HepG2 (cell line): ENCODE data around the gene ZNF608. TPM values are rescaled to one million over a fixed set of nuclear protein-coding genes. Genes with fewer than 3 reads are reported as not detected.
A peak's percentile ranks its signal among the peaks of the same experiment; 100 is the strongest.

Source experiments
- ATAC-seq: fragments of 200-7000 bp; cut with Tn5 transposase; 3 replicates; pipeline ENCODE4 v1.9.1; 2020; ENCODE audit warnings: mild to moderate bottlenecking, moderate library complexity
- BruUV-seq: library from RNA; stranded (reverse); fragments of 400-500 nt; replicated peaks from 2 replicates; lab custom pipeline; 2021; lab: Mats Ljungman, UMichigan
- CTCF ChIA-PET: fragments of 300-600 bp; formaldehyde crosslinking; extraction: SDS; loops from one replicate; lab custom pipeline; 2021; ENCODE audit warnings: low total read pairs, inconsistent platforms, low intra/inter-chr PET ratio; lab: Yijun Ruan, JAX
- POLR2A ChIA-PET: fragments of 350-600 bp; sonication (Branson Sonifier 250); formaldehyde crosslinking; loops from one replicate; lab custom pipeline; 2020; ENCODE audit warnings: antibody characterized with exemption, inconsistent platforms; lab: Yijun Ruan, JAX
- DNase-seq: peaks from one replicate; pipeline ENCODE4 v3.0.0-alpha.2; 2015; ENCODE audit warnings: low spot score
- FAIRE-seq: peaks from 3 replicates; lab custom pipeline; 2011; peaks lifted over from hg19 to GRCh38; lab: Jason Lieb, UNC
- H2AFZ ChIP-seq: one replicate; pipeline ENCODE4 v1.6.1; 2011; ENCODE audit warnings: low read length, inconsistent platforms
- H3K27ac ChIP-seq: fragments of 300-600 bp; 3 replicates; pipeline ENCODE4 v1.8.0; 2011; ENCODE audit warnings: mixed run types, mild to moderate bottlenecking, mixed read lengths, low read length, inconsistent platforms; ENCODE audit not compliant: insufficient read depth; ENCODE audit errors: extremely low read length
- H3K27me3 ChIP-seq, 2 experiments: fragments of 200-600 bp in 1 of 2; 2 replicates in 1 of 2; 3 replicates in 1 of 2; pipeline versions ENCODE4 v1.6.0 to v1.8.0; 2011; ENCODE audit warnings: low read length in 2 of 2, mild to moderate bottlenecking in 2 of 2, moderate library complexity in 2 of 2, inconsistent platforms in 1 of 2; ENCODE audit not compliant: insufficient read depth in 2 of 2, control insufficient read depth in 1 of 2
- H3K36me3 ChIP-seq, 2 experiments: fragments of 200-600 bp in 1 of 2; replicated peaks in 1 of 2; 2 replicates in 1 of 2; 3 replicates in 1 of 2; pipeline versions ENCODE4 v1.5.1 to v1.8.0; 2011; ENCODE audit warnings: low read length in 2 of 2, inconsistent platforms in 1 of 2; ENCODE audit not compliant: insufficient read depth in 2 of 2, control insufficient read depth in 1 of 2
- H3K4me1 ChIP-seq: 2 replicates; pipeline ENCODE4 v1.5.1; 2012; ENCODE audit warnings: low read length, inconsistent platforms; ENCODE audit not compliant: insufficient read depth
- H3K4me2 ChIP-seq: 2 replicates; pipeline ENCODE4 v1.6.0; 2011; ENCODE audit warnings: low read depth, low read length, inconsistent platforms
- H3K4me3 ChIP-seq, 3 experiments: fragments of 200-600 bp in 1 of 3; sonication (generic), shearing (Covaris generic) in 1 of 3; replicated peaks in 1 of 3; 2 replicates each; pipeline ENCODE4 v1.5.1; 2011 to 2016; ENCODE audit warnings: low read length in 3 of 3, inconsistent platforms in 2 of 3, low read depth in 2 of 3, mild to moderate bottlenecking in 2 of 3, control low read depth in 1 of 3, mixed read lengths in 1 of 3; ENCODE audit not compliant: insufficient read depth in 1 of 3
- H3K79me2 ChIP-seq: one replicate; pipeline ENCODE4 v1.6.1; 2011; ENCODE audit warnings: low read length, inconsistent platforms; ENCODE audit not compliant: insufficient read depth
- H3K9ac ChIP-seq: 2 replicates; pipeline ENCODE4 v1.6.0; 2011; ENCODE audit warnings: mild to moderate bottlenecking, low read depth, low read length, inconsistent platforms; ENCODE audit not compliant: insufficient read depth
- H3K9me3 ChIP-seq: 2 replicates; pipeline ENCODE4 v1.5.1; 2012; ENCODE audit warnings: mild to moderate bottlenecking, low read length
- H4K20me1 ChIP-seq: 2 replicates; pipeline ENCODE4 v1.6.0; 2011; ENCODE audit warnings: inconsistent platforms, mild to moderate bottlenecking, low read length, moderate library complexity; ENCODE audit not compliant: insufficient read depth
- GTF2F1 ChIP-seq: fragments of 150-350 bp; IDR thresholded peaks from 2 replicates; pipeline ENCODE4 v1.6.1; 2014; ENCODE audit warnings: low read length
- MAFF ChIP-seq: IDR thresholded peaks from 2 replicates; pipeline ENCODE4 v1.6.1; 2011; ENCODE audit warnings: low read depth, low read length, improper control_type of control experiment
- ONECUT2 ChIP-seq: sonication (generic); formaldehyde crosslinking; IDR thresholded peaks from 2 replicates; pipeline ENCODE4 v1.4.0; 2020; ENCODE audit warnings: missing genetic modification reagents
- ZFP37 ChIP-seq: sonication (generic); formaldehyde crosslinking; IDR thresholded peaks from 2 replicates; pipeline ENCODE4 v1.4.0; 2020; ENCODE audit warnings: missing genetic modification reagents, borderline replicate concordance
- ZNF639 ChIP-seq: conservative IDR thresholded peaks from 2 replicates; pipeline ENCODE4 v1.6.1; 2018; ENCODE audit warnings: missing genetic modification reagents
- WGBS: methylation state at CpG from one replicate; pipeline ENCODE4 v1.1.6; 2017; ENCODE audit warnings: low lambda C conversion rate; 5-methylcytosine and 5-hydroxymethylcytosine counted together
- in situ Hi-C: cut with HindIII; loops from 2 replicates; pipeline ENCODE4 v1.10.0; 2017; ENCODE audit warnings: low pct_unique_long_range_greater_than_20kb; ENCODE audit not compliant: extremely low pct_ligation_motif_present
- intact Hi-C: fragments of 100-400 bp; cut with micrococcal nuclease; formaldehyde crosslinking; loops from one replicate; pipeline ENCODE4 v1.10.0; 2022; ENCODE audit not compliant: unreplicated experiment
- polyA plus RNA-seq, 8 experiments: library from polyadenylated mRNA; depleted of rRNA in 3 of 8; stranded (reverse) in 7 of 8; unstranded in 1 of 8; fragments of >200 nt; fragmentation: Illumina TruSeq in 4 of 8; extraction: Trizol in 4 of 8; gene quantifications; 2 replicates each; pipeline versions ENCODE4 v1.2.1 to v1.2.3, GENCODE V29; 2011 to 2016; ENCODE audit warnings: low read depth in 4 of 8, missing spikeins in 1 of 8, mixed read lengths in 1 of 8; ENCODE audit not compliant: insufficient read depth in 1 of 8
- total RNA-seq, 5 experiments: library from RNA; depleted of rRNA; stranded (reverse); fragments of >200 nt; fragmentation: Illumina TruSeq; extraction: Trizol; gene quantifications; 2 replicates each; pipeline ENCODE4 v1.2.3, GENCODE V29; 2016; ENCODE audit warnings: low read depth in 1 of 5
- TF ChIP-seq, protein P1 (sequence below): sonication (generic); formaldehyde crosslinking; IDR thresholded peaks from 2 replicates; pipeline ENCODE4 v1.4.0; 2020; ENCODE audit warnings: mild to moderate bottlenecking, missing genetic modification reagents
- TF ChIP-seq, protein P2 (sequence below): sonication (generic); formaldehyde crosslinking; IDR thresholded peaks from 2 replicates; pipeline ENCODE4 v1.8.0; 2022; ENCODE audit warnings: mild to moderate bottlenecking, missing genetic modification reagents, moderate library complexity

Gene ZNF608
- total and polyA plus RNA-seq, 2 of the 13 experiments (the other 11 are each of a cell fraction or from before 2014, with no cell fraction given): 0.66 to 0.91 TPM

- Histone ChIP-seq H3K4me1 (peaks cover 60% of the 10 kb centered on the region), H3K27ac (no peak overlapping the region), H3K4me3 (no peak overlapping the region), H3K36me3 (no peaks in the 10 kb centered on the region), H3K9me3 (no peaks in the 10 kb centered on the region), H3K9ac (no peak overlapping the region), H2AFZ (no peak overlapping the region), H3K27me3 (no peaks in the 10 kb centered on the region; a peak in 1 of 5 replicates), H3K4me2 (no peak overlapping the region), H4K20me1 (no peaks in the 10 kb centered on the region), H3K79me2 (no peaks in the 10 kb centered on the region)
- 0 out of 3 replicates have a peak, but pooled peaks have one; percentile 32 for ATAC-seq
- DNase-seq: no peak
- no peak for FAIRE-seq
- 49% methylated on average over 9 of the region's 9 CpGs for WGBS
- ChIA-PET CTCF (no interaction called here), POLR2A (interaction anchor here (2.7 kb wide), 1 partner anchor 10 kb away, joined by 7 read pairs; no protein-coding TSS in a partner anchor)
- intact Hi-C loops (no loop called here), in situ Hi-C loops (no loop called here)
- BruUV-seq: no TSS peak
- TF ChIP-seq GTF2F1 (no peak), ZFP37 (no peak), ONECUT2 (no peak), MAFF (no peak), ZNF639 (CRISPR knock-in tag) (no peak)
- TF ChIP-seq, protein P1, sequence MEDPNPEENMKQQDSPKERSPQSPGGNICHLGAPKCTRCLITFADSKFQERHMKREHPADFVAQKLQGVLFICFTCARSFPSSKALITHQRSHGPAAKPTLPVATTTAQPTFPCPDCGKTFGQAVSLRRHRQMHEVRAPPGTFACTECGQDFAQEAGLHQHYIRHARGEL: no peak
- TF ChIP-seq, protein P2, sequence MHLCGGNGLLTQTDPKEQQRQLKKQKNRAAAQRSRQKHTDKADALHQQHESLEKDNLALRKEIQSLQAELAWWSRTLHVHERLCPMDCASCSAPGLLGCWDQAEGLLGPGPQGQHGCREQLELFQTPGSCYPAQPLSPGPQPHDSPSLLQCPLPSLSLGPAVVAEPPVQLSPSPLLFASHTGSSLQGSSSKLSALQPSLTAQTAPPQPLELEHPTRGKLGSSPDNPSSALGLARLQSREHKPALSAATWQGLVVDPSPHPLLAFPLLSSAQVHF (CRISPR knock-in tag): no peak
These were observed 7.5 kb downstream of the ZNF608 start for GRCh38 chr5:124738681-124739633.
